H9 (cell line): ENCODE measurements around the gene SNHG17. TPM values are rescaled to one million over a fixed set of nuclear protein-coding genes. Genes with fewer than 3 reads are reported as not detected.

Source experiments
- DNase-seq: peaks from one replicate; pipeline ENCODE4 v3.0.0-alpha.2; 2017
- H2AFZ ChIP-seq: one replicate; pipeline ENCODE4 v1.6.1; 2013; ENCODE audit warnings: mild to moderate bottlenecking, low read length, control low read depth, moderate library complexity
- H2AK5ac ChIP-seq: 2 replicates; pipeline ENCODE4 v1.6.1; 2013; ENCODE audit warnings: low read length, control low read depth, mixed read lengths; ENCODE audit not compliant: insufficient read length
- H2BK120ac ChIP-seq: one replicate; pipeline ENCODE4 v1.6.1; 2013; ENCODE audit warnings: low read depth, mild to moderate bottlenecking, low read length, control low read depth, inconsistent platforms; ENCODE audit not compliant: poor library complexity, severe bottlenecking
- H2BK12ac ChIP-seq: 2 replicates; pipeline ENCODE4 v1.6.1; 2013; ENCODE audit warnings: low read length, control low read depth, mixed read lengths, low read depth; ENCODE audit not compliant: insufficient read length
- H2BK15ac ChIP-seq: 2 replicates; pipeline ENCODE4 v1.6.1; 2013; ENCODE audit warnings: low read depth, low read length, control low read depth
- H2BK20ac ChIP-seq: one replicate; pipeline ENCODE4 v1.6.1; 2013; ENCODE audit warnings: low read depth, mild to moderate bottlenecking, low read length, control low read depth, inconsistent platforms; ENCODE audit not compliant: poor library complexity, severe bottlenecking
- H2BK5ac ChIP-seq: 2 replicates; pipeline ENCODE4 v1.6.1; 2013; ENCODE audit warnings: low read length, control low read depth, mixed read lengths; ENCODE audit not compliant: insufficient read length
- H3K14ac ChIP-seq: 2 replicates; pipeline ENCODE4 v1.6.1; 2013; ENCODE audit warnings: low read length, control low read depth; ENCODE audit not compliant: insufficient read depth
- H3K18ac ChIP-seq: 2 replicates; pipeline ENCODE4 v1.6.1; 2013; ENCODE audit warnings: low read depth, mild to moderate bottlenecking, mixed read lengths, low read length, control low read depth; ENCODE audit not compliant: insufficient read length
- H3K23ac ChIP-seq: 2 replicates; pipeline ENCODE4 v1.6.1; 2013; ENCODE audit warnings: low read length, control low read depth, mixed read lengths, low read depth; ENCODE audit not compliant: insufficient read length
- H3K23me2 ChIP-seq: 2 replicates; pipeline ENCODE4 v1.6.1; 2013; ENCODE audit warnings: low read depth, mild to moderate bottlenecking, mixed read lengths, low read length, control low read depth; ENCODE audit not compliant: insufficient read length, poor library complexity, severe bottlenecking
- H3K27ac ChIP-seq: 2 replicates; pipeline ENCODE4 v1.5.1; 2013; ENCODE audit warnings: low read length, control low read depth, mixed read lengths, low read depth; ENCODE audit not compliant: insufficient read length
- H3K27me3 ChIP-seq: 2 replicates; pipeline ENCODE4 v1.6.1; 2013; ENCODE audit warnings: low read length, control low read depth, inconsistent platforms; ENCODE audit not compliant: insufficient read depth
- H3K4ac ChIP-seq: 2 replicates; pipeline ENCODE4 v1.6.1; 2013; ENCODE audit warnings: low read depth, mild to moderate bottlenecking, control low read depth, inconsistent platforms, low read length, moderate library complexity
- H3K4me1 ChIP-seq: 2 replicates; pipeline ENCODE4 v1.6.1; 2013; ENCODE audit warnings: low read length, control low read depth, inconsistent platforms; ENCODE audit not compliant: insufficient read depth
- H3K4me2 ChIP-seq: 2 replicates; pipeline ENCODE4 v1.6.1; 2013; ENCODE audit warnings: low read length, control low read depth, mixed read lengths; ENCODE audit not compliant: insufficient read length, insufficient read depth
- H3K56ac ChIP-seq: 2 replicates; pipeline ENCODE4 v1.6.1; 2013; ENCODE audit warnings: low read depth, mild to moderate bottlenecking, mixed read lengths, low read length, control low read depth; ENCODE audit not compliant: insufficient read length
- H3K79me1 ChIP-seq: 2 replicates; pipeline ENCODE4 v1.6.1; 2013; ENCODE audit warnings: low read depth, mild to moderate bottlenecking, moderate library complexity, low read length, control low read depth, inconsistent platforms; ENCODE audit not compliant: insufficient read depth, poor library complexity, severe bottlenecking
- H3K79me2 ChIP-seq: 2 replicates; pipeline ENCODE4 v1.6.1; 2013; ENCODE audit warnings: low read length, control low read depth, inconsistent platforms; ENCODE audit not compliant: insufficient read depth
- H3K9ac ChIP-seq: 2 replicates; pipeline ENCODE4 v1.6.1; 2013; ENCODE audit warnings: low read length, control low read depth, mixed read lengths; ENCODE audit not compliant: insufficient read length; ENCODE audit errors: extremely low read depth
- H3K9me3 ChIP-seq: one replicate; pipeline ENCODE4 v1.6.1; 2013; ENCODE audit warnings: low read depth, low read length, inconsistent platforms; ENCODE audit not compliant: control insufficient read depth
- H3T11ph ChIP-seq: one replicate; pipeline ENCODE4 v1.6.1; 2013; ENCODE audit warnings: mild to moderate bottlenecking, low read length, control low read depth, inconsistent platforms
- H4K20me1 ChIP-seq: one replicate; pipeline ENCODE4 v1.6.1; 2013; ENCODE audit not compliant: control insufficient read depth, insufficient read length, insufficient read depth
- H4K5ac ChIP-seq: 2 replicates; pipeline ENCODE4 v1.6.1; 2013; ENCODE audit warnings: low read depth, mild to moderate bottlenecking, mixed read lengths, low read length, control low read depth; ENCODE audit not compliant: insufficient read length
- H4K8ac ChIP-seq: replicated peaks from 2 replicates; pipeline ENCODE4 v1.6.1; 2013; ENCODE audit warnings: low read length, control low read depth, mixed read lengths, low read depth; ENCODE audit not compliant: insufficient read length
- H4K91ac ChIP-seq: 2 replicates; pipeline ENCODE4 v1.6.1; 2013; ENCODE audit warnings: low read depth, mild to moderate bottlenecking, moderate library complexity, mixed read lengths, low read length, control low read depth; ENCODE audit not compliant: insufficient read length
- H3K27ac Mint-ChIP-seq, 3 experiments: 2 replicates in 2 of 3; 3 replicates in 1 of 3; pipeline ENCODE4 v1.8.0; 2020 to 2021; ENCODE audit warnings: mixed read lengths in 3 of 3, mild to moderate bottlenecking in 1 of 3, moderate library complexity in 1 of 3
- H3K27me3 Mint-ChIP-seq: 2 replicates; pipeline ENCODE4 v1.8.0; 2021; ENCODE audit warnings: low read depth, mild to moderate bottlenecking, moderate library complexity, mixed read lengths
- H3K36me3 Mint-ChIP-seq, 3 experiments: 2 replicates in 2 of 3; 3 replicates in 1 of 3; pipeline ENCODE4 v1.8.0; 2020 to 2021; ENCODE audit warnings: low read depth in 3 of 3, mixed read lengths in 3 of 3; ENCODE audit not compliant: insufficient read depth in 1 of 3
- H3K4me1 Mint-ChIP-seq, 2 experiments: 2 replicates each; pipeline ENCODE4 v1.8.0; 2020; ENCODE audit warnings: mixed read lengths in 2 of 2
- H3K4me3 Mint-ChIP-seq, 2 experiments: 2 replicates in 1 of 2; 3 replicates in 1 of 2; pipeline ENCODE4 v1.8.0; 2020 to 2021; ENCODE audit warnings: mild to moderate bottlenecking in 2 of 2, mixed read lengths in 2 of 2, moderate library complexity in 1 of 2
- H3K9me3 Mint-ChIP-seq, 2 experiments: 2 replicates in 1 of 2; 3 replicates in 1 of 2; pipeline ENCODE4 v1.8.0; 2020; ENCODE audit warnings: mild to moderate bottlenecking in 2 of 2, mixed read lengths in 2 of 2, moderate library complexity in 1 of 2
- WGBS: extraction: QIAGEN DNeasy Blood & Tissue Kit; methylation state at CpG from one replicate; pipeline ENCODE4 v1.1.7; 2013; ENCODE audit warnings: missing lambda C conversion rate, low lambda C conversion rate, mixed read lengths; ENCODE audit not compliant: insufficient read length; ENCODE audit errors: extremely low coverage; 5-methylcytosine and 5-hydroxymethylcytosine counted together
- total RNA-seq: library from RNA; stranded (reverse); gene quantifications from 2 replicates; pipeline ENCODE4 v1.2.1, GENCODE V29; 2021
- TF ChIP-seq, protein P1 (sequence below): fragments of 200-600 bp; sonication (generic); conservative IDR thresholded peaks from 3 replicates; pipeline ENCODE4 v1.8.0; 2021; ENCODE audit warnings: antibody characterized with exemption, mild to moderate bottlenecking

SNHG17 gene
- total RNA-seq, 1 experiment from 2014 or later: 70.1 TPM

DNA sequence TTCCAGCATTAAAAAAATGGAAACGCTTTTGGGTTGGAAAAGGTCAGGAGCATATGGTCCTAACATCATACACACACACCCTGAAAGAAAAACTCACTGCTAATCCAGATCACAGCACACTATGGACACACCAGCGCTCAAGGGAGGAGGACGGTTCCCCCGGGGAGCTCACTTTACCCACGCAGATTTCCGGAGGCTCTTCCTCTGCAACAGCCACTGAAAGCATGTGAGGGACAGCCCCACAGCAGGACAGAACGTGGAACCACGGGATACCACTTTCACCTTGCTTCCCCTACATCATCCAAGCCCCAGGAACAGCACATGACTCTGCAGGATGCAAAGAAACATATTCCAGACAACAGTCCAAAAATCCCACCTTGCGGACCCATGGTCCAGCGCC lies 13.2 kb downstream of the SNHG17 start:
- no peak overlapping the region for H3K27ac ChIP-seq
- H2BK12ac ChIP-seq: no peak overlapping the region
- no peak overlapping the region for H2AK5ac ChIP-seq
- H2BK15ac ChIP-seq: no peak overlapping the region
- WGBS: no CpG with 5 or more reads among the region's 10 CpGs
- H2BK120ac ChIP-seq: no peak overlapping the region
- H3T11ph ChIP-seq: no peak overlapping the region
- TF ChIP-seq, protein P1, sequence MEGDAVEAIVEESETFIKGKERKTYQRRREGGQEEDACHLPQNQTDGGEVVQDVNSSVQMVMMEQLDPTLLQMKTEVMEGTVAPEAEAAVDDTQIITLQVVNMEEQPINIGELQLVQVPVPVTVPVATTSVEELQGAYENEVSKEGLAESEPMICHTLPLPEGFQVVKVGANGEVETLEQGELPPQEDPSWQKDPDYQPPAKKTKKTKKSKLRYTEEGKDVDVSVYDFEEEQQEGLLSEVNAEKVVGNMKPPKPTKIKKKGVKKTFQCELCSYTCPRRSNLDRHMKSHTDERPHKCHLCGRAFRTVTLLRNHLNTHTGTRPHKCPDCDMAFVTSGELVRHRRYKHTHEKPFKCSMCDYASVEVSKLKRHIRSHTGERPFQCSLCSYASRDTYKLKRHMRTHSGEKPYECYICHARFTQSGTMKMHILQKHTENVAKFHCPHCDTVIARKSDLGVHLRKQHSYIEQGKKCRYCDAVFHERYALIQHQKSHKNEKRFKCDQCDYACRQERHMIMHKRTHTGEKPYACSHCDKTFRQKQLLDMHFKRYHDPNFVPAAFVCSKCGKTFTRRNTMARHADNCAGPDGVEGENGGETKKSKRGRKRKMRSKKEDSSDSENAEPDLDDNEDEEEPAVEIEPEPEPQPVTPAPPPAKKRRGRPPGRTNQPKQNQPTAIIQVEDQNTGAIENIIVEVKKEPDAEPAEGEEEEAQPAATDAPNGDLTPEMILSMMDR: no peak
- no peaks in the 10 kb centered on the region for H4K20me1 ChIP-seq
- Mint-ChIP-seq H3K4me3 (no peak overlapping the region), H3K27me3 (no peaks in the 10 kb centered on the region), H3K36me3 (peaks cover 58 to 86% (median 82%) of the 10 kb centered on the region in 3 experiments), H3K4me1 (peaks cover 13 to 16% of the 10 kb centered on the region in 2 experiments), H3K27ac (peak overlapping the region in 2 of 3 experiments; percentile 37 to 51; a peak in 3 of 7 replicates), H3K9me3 (no peaks in the 10 kb centered on the region; a peak in 1 of 5 replicates)
- H4K5ac ChIP-seq: no peak overlapping the region
- DNase-seq: no peak
- H3K4ac ChIP-seq: no peak overlapping the region
- H3K4me2 ChIP-seq: no peak overlapping the region
- H3K56ac ChIP-seq: no peak overlapping the region
- H3K27me3 ChIP-seq: no peaks in the 10 kb centered on the region
- no peak overlapping the region for H3K23ac ChIP-seq
- H3K14ac ChIP-seq: no peak overlapping the region
- H2BK20ac ChIP-seq: no peak overlapping the region
- H3K79me2 ChIP-seq: no peaks in the 10 kb centered on the region; the same call in 1 of the 2 replicates
- no peak overlapping the region for H4K8ac ChIP-seq
- H3K23me2 ChIP-seq: no peaks in the 10 kb centered on the region
- H3K9me3 ChIP-seq: no peaks in the 10 kb centered on the region
- peaks cover 6% of the 10 kb centered on the region for H3K79me1 ChIP-seq
- H2AFZ ChIP-seq: no peak overlapping the region
- H3K9ac ChIP-seq: no peak overlapping the region
- no peaks in the 10 kb centered on the region for H3K4me1 ChIP-seq
- no peak overlapping the region for H3K18ac ChIP-seq
- H4K91ac ChIP-seq: no peak overlapping the region
- H2BK5ac ChIP-seq: no peak overlapping the region
